Activated CD8-positive, alpha-beta memory T cell treated with anti-CD3 and anti-CD28 coated beads for 36 hours (primary cell): Measurements from ENCODE around the gene KY. TPM values are rescaled to one million over a fixed set of nuclear protein-coding genes. Genes with fewer than 3 reads are reported as not detected.

Source experiments
- CTCF ChIA-PET: fragments of 350-600 bp; sonication (Branson Sonifier 250); formaldehyde crosslinking; loops from one replicate; lab custom pipeline; 2021; ENCODE audit warnings: antibody characterized with exemption; lab: Charles Lee
- POLR2A ChIA-PET: fragments of 350-600 bp; sonication (Branson Sonifier 250); formaldehyde crosslinking; loops from one replicate; lab custom pipeline; 2021; ENCODE audit warnings: antibody characterized with exemption; lab: Charles Lee
- total RNA-seq, 2 experiments: library from RNA; stranded (reverse); gene quantifications; one replicate each; pipeline ENCODE4 v1.2.3, GENCODE V29; 2021

Gene KY
- total RNA-seq, 2 experiments from 2014 or later = not detected

DNA sequence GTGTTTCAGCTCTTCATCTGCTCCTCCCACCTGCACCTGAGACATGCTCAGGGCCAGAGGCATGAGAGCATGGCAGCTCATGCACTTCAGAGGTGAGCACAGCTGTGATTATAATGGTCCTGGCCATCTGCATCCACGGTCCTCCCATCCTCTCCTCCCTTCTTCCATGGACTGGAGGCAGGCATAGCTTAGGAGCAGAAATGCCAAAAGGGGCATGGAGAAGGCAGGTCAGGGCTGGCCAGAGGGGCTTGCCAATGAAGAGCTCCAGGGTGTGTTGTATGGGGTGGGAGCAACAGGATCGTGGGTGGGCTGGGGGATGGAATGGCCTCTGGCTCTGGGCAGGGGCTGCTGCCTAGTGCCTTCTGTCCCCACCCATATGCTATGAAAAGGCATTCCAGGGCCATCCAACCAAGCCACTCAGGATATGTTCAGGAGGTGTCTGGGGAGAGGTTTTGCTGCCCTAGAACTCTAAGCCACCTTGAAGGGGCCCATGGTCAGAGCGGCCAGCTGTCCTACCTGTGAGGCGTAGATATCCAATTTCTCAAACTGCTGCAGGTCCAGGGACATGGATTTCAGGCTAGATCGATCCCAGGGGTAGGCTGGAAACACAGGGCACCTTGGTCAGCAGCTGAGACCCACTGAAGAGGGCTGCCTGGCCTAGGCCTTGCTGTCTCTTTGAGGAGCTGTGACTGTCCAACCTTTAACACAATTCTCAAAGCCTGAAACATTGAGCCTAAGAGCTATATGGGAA lies 26.1 kb downstream of the KY start:
- POLR2A ChIA-PET = no interaction called here
- CTCF ChIA-PET = no interaction called here

DNA sequence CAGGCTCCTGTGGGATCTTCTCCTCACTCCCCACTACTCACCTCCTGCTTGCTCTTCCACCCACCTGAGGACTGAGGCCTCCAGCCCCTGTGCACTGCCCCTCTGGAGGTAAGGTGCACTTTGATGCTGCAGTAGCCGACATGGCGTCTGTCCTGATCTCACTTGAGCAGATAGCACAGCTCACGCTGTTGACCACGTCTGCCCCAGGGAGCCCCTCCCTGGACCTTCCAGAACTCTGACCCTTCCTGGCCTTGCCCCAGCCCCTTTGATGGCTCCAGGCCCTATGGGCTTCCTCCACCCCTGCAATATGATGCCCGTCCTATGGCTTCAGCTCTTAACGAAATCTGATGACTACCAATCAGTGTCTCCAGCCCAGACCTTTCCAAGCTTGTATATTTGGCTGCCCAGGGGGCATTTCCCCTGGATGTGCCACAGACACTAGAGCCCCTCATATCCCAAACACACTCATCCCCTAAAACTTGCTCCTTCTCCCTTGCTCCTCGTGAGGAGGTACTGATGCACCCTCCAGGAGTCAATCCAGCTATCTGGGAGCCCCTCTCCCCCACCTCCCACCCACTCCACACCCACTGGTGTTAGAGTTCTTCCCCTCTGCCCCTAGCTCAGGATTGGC lies 27.1 kb downstream of the KY start:
- POLR2A ChIA-PET = no interaction called here
- CTCF ChIA-PET = no interaction called here

DNA sequence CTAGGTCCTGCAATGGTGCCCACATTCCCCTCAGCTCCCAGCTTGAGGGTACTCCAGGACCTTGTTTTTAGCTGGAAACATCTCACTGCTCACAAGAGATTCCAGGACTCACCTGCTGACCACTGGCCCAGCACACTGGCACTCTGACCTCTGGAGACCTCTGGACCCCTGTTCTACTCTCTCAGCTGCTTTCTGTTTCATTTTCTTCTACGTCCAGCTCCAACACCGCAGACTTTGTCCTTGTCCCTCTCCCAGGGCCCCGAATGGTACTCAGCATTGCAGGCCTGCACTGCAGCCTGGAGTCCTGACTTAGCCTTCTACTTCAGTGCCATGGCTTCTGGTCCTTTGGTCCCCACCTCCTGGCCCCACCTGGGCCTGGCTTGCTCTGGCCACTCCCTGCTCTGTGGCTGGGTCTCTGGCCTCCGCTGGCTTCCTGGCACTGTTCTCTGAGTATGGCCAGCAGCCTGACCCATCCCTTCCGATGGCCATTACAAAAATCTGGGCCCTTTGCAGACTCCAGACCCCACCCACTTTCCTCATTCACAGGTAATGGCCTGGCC lies 27.9 kb downstream of the KY start:
- ChIA-PET CTCF (no interaction called here), POLR2A (no interaction called here)

DNA sequence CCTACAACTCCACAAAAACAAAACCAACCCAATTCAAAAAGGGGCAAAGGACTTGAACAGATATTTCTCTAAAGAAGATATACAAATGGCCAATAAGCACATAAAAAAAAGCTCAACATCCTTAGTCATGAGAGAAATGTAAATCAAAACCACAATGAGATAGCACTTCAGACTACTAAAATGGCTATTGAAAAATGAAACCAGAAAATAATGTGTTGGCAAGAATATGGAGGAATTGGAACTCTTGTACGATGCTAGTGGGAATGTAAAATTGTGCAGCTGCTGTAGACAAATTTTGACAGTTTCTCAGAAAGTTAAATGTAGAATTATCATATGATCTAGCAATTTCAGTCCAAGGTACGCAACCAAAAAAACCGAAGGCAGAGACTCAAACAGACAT lies 29.0 kb downstream of the KY start:
- ChIA-PET POLR2A (no interaction called here), CTCF (no interaction called here)

DNA sequence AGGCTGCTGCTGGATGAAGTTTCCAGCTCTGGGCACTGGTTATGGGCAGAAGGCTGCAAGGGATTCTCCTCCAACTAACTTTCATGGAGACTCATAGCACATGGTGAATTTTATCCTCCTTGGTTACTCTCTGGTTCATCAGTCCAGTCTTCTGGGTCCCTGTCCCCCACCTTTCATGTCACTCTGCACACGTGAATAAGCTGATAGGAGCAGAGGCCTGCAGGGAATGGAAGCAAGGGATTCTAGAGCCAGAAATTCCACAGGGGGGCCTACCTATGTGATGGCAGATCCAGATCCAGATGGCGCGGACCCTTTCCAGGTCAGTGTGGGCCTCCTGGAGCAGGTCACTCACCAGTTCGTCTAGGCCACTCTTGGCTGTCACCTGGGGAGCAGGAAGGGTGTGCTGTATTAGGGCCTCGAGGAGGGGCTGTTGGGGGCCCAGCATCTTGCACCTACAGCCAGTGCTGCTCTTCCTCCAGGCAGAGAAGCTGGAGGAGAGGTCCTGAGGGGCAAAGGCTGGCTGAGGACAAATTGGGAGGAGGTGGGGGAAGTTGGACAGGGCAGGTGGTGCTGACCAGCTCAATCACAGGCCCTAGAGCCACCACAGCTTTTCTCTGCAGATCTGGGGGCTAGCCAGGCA lies 30.2 kb downstream of the KY start:
- POLR2A ChIA-PET = no interaction called here
- CTCF ChIA-PET = interaction anchor here (0.6 kb wide), 1 partner anchor 53 kb away, joined by 3 read pairs; no protein-coding TSS in a partner anchor

DNA sequence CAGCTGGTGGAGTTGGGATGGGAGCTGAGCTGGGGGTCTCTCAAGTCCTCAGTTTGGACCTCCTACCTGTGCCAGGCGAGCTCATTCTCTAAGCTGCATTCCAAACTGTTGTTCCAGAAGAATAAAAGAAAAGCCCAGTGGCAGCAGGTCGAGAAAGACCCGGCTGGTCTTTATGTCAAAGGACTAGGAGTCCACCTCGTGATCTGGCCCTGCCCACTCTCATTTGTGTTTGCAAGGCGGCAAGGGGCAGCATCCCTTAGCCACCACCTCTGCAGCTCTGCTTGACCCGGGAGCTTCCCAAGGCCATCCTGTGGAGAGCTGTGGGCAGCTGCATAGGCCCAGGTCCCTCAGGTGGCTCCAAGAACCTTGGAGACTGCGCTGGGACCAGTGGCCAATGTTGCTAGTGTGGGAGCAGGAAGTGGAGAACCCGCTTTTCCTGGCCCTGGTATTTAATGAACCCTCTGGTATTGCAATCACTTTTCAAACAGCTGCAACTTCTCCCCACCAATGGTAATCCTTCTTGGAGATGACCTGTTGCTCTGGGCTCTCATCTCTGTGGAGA lies 30.9 kb downstream of the KY start:
- CTCF ChIA-PET = no interaction called here
- POLR2A ChIA-PET = no interaction called here

DNA sequence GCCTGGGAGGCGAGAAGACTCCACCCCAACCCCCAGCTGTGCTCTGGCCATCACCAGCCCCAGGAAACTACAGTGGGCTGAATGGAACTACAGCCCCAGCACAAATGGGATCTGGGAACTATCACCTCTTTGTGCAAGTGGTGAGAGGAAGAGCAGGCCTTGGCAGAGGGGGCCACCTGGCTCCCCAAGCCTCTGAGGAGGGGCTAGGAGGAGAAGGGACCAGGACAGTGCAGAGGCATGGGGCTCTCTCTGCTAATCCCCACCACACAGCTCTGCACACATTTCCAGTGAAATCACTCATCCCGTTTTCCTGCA lies 31.6 kb downstream of the KY start:
- ChIA-PET CTCF (no interaction called here), POLR2A (no interaction called here)

DNA sequence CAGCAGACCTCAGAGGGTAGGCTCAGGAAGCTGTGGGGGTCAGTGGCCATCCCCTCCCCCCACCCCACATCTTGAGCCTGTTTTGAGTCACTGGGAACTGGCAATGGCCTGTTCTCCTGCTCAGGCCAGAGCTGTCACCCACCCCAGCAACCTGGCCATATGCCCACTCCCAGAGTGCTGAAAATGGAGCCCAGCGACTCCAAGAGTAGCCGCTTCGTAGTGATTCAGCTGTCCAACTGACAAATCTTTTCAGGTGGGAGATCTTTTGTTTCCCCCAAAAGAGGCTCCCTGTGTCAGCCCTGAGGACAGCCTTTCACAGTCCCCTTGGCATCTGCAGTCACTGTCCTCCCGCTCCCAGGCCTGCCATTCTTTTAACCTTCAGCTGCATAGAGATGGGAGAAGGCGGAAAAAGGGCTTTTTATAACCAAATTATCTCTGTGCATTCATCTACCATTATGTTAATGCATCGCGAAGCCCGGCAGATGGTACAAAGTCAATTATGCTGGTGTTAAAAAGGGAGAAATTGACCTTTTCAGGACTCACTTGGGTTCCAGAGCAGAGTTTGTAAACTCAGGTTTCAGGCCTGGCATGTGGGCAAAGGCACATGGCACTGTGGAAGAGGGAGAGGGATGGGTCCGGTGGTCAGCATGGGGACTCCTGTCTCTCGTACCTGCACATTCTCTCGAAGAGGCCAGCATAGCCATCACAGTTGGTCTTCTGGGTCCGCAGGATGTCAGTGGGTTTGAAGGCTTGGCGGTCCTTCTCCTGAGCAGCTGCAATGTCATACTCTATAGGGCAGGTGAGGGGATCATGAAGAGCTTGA lies 32.1 kb downstream of the KY start:
- POLR2A ChIA-PET = no interaction called here
- CTCF ChIA-PET = no interaction called here

DNA sequence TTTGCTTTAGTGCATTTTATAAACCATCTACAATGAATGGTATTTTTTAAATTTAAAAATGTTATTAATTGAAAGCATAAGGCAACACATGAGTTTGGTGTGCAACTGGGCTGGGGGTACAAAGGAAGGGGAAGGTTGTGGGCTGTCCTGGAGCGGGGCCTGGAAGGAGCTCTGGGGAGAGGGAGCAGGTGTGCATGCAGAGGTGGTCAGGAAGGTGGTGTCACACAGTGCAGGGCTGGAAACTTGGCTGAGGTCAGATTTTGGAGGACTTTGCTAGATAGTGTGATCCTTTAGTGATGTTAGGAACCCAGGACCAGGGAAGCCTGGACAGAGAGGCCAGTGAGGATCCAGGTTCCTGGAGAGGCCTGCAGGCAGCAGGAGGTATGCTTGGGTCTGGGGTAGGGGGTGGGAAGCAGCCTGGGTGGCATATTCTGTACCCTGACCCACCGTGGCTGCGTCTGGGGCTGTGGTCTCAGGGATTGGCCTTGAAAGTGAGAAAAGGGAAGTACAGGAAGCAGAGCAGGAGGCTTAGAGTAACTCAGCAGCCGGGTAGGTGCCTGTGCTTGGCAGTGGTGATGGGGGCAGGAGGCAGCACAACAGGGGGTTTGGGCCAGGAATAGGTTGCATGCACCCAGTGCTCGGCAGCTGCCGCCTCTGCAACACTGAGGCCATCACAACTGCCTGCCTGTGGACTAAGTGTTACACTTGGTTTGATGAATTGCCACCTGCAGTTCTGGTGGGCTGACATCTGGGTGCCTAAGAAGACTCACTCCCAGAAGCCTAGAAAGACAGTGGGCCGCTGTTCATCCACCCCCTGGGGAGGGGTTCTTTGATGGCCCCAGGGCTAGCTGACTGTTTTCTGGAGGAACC lies 33.0 kb downstream of the KY start:
- ChIA-PET POLR2A (no interaction called here), CTCF (no interaction called here)

DNA sequence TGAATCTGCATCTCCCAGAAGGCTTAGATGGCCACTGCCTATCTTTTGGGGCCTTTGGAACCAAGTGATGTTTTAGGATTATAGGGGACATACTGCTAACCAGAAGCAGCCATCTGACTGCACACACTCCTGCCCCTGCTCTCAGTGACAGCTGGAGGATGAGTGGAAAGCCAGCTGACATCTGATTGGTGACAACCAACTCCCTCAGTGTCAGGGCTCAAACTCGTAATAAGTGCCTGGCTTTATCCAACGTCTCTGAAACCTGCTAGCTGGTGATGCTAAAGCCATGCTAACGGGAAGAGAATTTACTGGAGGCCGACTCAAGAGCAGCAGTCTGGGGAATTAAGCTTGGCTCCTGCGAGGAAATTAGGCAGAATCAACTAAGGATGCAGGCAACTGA lies 35.1 kb downstream of the KY start:
- ChIA-PET CTCF (interaction anchor here (1.3 kb wide), 1 partner anchor 15 kb away, joined by 5 read pairs; no protein-coding TSS in a partner anchor), POLR2A (no interaction called here)

DNA sequence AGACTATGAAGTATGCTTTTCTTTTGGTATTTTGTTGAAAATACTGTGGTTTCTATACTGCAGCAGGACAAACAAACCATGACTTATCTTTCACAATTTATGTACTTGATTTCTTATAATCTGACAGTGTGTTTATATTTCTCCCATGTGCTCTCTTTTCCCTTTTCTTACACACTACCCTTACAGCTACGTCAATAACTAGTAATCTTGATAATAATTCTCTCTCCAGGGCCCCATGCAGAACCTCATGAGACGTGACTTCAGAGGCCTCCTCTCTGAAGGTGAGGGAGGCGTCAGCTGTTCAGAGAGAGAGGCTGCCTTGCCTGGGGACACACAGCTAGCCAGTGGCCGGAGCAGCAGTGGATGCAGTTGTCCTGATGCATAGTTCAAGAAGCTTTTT lies 35.9 kb downstream of the KY start:
- CTCF ChIA-PET = interaction anchor here (1.3 kb wide), 1 partner anchor 14 kb away, joined by 5 read pairs; no protein-coding TSS in a partner anchor
- POLR2A ChIA-PET = no interaction called here

DNA sequence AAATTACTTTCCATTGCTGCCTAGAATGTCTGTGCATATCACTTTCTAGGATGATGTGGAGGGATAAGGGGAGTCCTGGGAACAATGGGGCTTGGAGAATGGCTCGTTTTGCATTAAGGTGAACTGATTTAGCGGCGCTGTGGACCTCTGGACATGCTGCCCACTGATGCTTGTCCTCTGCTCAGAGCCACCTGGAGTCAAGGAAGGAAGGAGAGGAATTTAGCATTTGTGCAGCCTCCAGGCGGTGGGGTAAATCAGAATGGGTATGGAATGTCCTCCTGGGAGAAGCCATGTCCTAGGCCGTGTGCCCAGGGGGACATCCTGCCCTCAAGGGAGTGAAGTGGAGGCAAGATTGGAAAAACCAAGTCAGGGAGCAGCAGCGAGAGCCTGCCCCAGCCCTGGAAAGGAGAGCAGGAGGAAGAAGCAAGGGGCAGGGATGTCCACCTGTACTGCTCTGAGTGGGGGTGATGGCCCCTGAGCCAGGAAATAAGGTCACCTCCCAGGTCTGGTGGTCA lies 37.8 kb downstream of the KY start:
- POLR2A ChIA-PET = no interaction called here
- CTCF ChIA-PET = interaction anchor here (1.6 kb wide), 1 partner anchor 12 kb away, joined by 5 read pairs; no protein-coding TSS in a partner anchor

DNA sequence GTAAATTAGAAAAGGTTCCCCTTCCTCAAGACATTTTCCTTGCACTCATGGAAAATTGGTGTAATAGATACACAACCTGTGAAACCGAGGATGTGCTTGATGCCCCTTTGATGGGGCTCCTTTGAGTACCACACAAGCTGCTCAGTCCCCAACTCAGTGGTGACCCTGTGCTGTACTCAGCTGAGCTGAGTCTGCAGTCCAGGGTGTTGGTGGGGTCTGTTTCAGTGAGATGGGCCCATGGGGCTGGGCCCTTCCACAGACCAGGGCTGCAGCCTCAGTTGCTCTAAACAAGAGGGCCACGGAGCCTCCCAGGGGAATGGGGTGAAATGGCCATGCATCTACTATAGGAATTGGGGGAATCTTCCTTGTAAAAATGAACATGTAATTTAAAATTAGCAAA lies 39.3 kb downstream of the KY start:
- ChIA-PET POLR2A (no interaction called here), CTCF (interaction anchor here (1.6 kb wide), 1 partner anchor 11 kb away, joined by 5 read pairs; no protein-coding TSS in a partner anchor)

DNA sequence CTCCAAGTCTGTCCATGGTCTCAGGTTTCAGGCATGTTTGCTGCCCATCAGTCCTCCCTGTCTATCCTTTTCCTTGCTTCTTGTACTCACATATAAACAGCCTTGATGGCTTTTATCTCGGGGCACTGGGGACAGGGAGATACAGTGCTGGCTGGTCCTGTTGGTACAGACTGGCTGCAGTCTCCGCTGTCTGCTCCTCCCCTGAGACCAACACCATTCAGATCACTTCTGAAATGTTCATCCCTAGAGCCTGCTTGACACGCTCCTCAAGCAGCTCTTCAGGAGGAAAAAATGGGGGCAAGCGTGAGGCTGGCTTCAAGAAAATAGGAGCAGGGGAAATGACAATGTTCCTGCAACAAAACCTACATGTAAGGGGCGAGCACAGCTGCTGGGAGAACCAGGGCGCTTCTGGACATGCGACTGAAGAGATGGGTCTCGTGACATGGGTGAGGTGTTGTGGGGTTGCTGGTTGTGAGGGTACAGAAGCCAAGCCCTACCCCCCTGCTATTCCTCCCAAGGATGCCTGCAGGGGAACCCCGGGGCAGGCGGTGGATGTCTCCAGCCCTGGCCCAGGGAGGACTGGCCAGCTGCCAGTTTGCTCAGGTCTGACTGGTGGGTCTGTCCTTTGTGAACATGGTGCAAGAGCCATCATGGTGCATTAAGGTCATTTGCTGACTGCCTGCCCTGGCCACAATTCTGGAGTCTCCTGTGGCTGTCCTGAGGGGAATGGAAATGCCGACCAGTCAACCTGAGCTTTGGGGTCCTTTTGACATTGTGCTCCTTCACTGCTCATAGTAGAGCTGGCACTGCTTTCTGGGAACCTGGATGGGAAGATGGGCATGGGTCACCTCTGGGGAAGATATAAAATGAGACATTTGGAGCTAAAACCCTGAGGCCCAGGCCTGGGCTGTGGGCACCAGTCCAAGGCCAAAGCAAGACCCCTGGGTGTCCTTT lies 40.1 kb downstream of the KY start:
- POLR2A ChIA-PET = no interaction called here
- CTCF ChIA-PET = no interaction called here

DNA sequence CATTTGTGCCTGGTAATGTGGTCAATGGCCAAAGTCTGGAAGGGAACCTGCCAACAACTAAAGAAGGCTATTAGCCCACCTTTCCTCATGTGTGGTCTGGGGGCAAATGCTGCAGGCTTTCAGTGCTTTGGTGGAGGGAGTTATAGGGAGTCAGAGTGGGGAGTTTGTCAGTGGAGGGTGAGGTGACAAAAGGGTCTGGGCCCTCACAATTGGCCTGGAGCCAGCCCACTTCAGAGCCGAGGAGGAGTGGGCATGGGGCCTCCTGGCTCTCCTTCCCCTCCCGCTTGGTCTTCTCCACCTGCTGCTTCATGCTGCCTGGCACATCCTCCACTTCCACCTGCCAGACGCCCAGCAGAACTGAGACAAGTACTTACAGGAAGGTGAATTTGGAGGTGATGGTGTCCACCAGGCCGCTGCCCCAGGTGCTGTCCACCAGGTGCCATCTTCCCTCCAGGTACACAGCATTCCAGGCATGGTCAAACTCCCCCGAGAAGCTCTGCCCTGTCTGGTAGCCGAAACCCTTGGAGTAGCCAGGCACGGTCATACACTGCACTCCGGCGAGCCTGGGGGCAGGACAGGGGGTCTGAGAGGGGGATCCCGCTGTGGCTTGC lies 40.9 kb downstream of the KY start:
- ChIA-PET CTCF (no interaction called here), POLR2A (no interaction called here)

DNA sequence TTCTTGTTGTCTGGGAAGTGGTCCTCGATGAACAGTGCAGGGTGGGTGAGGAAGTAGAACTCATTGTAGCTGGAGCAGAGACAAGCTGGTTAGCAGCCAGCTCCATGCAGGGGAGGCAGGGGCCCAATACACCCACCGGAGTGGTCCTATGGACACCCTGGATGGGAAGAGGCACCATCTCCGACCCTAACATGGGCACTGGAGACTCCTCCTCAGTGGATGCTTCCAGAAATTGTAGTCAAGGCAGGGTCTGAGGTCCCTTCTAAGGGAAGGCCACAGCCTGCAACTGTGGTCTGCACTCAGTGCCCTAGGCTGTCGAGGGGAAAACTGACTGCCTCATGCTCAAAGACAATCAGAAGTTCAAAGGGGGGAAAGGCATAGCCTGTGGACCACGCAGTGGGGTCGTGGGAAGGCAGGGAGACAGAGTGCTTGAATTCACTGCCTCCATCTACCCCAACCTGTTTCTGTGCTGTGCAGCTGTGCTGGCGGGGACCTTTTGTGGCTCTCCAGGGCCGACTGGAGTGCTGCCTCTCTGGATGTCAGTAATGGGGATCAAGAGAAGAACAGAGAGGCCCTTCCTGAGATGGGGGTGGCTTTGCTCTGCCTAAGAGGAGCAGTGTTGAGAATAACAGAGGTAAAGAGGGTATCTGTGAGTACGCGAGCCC lies 41.9 kb downstream of the KY start:
- ChIA-PET POLR2A (no interaction called here), CTCF (interaction anchor here (1.0 kb wide), 1 partner anchor 146 kb away, joined by 3 read pairs; no protein-coding TSS in a partner anchor)
